Measurements from ENCODE around the gene CLDN3. TPM values are rescaled to one million over a fixed set of nuclear protein-coding genes. Genes with fewer than 3 reads are reported as not detected.
A peak's percentile ranks its signal among the peaks of the same experiment; 100 is the strongest.

Gene CLDN3
- total and polyA plus RNA-seq, 9 of the 15 experiments (the other 6 are each of a cell fraction or from before 2014, with no cell fraction given), result 0.29 TPM; not detected in 8

- Histone ChIP-seq H3K9me3 (replicated peaks; ENCODE audit: control insufficient read depth, insufficient read depth, low read depth, low read length) (no peaks in the 10 kb centered on the region), H3K79me2 (ENCODE audit: control insufficient read depth, insufficient read depth, low read length) (no peaks in the 10 kb centered on the region), H2AFZ (ENCODE audit: low read depth, low read length) (no peak overlapping the region), H3K4me3 (no peak overlapping the region), H3K4me2 (ENCODE audit: insufficient read depth, low read length) (no peak overlapping the region), H3K36me3 (ENCODE audit: control insufficient read depth, insufficient read depth, low read length) (no peaks in the 10 kb centered on the region), H3K4me1 (replicated peaks in 1 of 2; ENCODE audit: control insufficient read depth in 2 of 2, insufficient read depth in 2 of 2, low read length in 2 of 2) (peaks cover 7 to 15% of the 10 kb centered on the region in 2 experiments; a peak in 4 of 5 replicates), H3K27me3 (ENCODE audit: control insufficient read depth in 2 of 2, insufficient read depth in 2 of 2, low read length in 2 of 2) (no peaks in the 10 kb centered on the region), H4K20me1 (replicated peaks; ENCODE audit: control insufficient read depth, insufficient read depth, low read length) (0 out of 2 replicates have a peak, but pooled peaks cover 6% of the 10 kb centered on the region), H3K27ac (ENCODE audit: extremely low read depth, low read depth, low read length) (no peak overlapping the region), H3K9me1 (ENCODE audit: control insufficient read depth, insufficient read depth, low read length) (no peaks in the 10 kb centered on the region), H3K9ac (ENCODE audit: insufficient read depth in 1 of 2, low read depth in 2 of 2, low read length in 2 of 2) (no peak overlapping the region)
- FAIRE-seq (no peak), ATAC-seq (no peak), DNase-seq (ENCODE audit: extremely low read depth in 1 of 4, low spot score in 3 of 4) (no peak)
- 0% methylated on average over 1 of the region's 1 CpG for WGBS (ENCODE audit: insufficient coverage, low coverage, missing lambda C conversion rate)
- ChIA-PET POLR2A (no interaction called here), CTCF (ENCODE audit: low intra/inter-chr PET ratio) (no interaction called here)
- intact Hi-C loops (cut with micrococcal nuclease) (no loop called here), in situ Hi-C loops (cut with MboI) (no loop called here)
- no TSS peak for BruUV-seq (replicated peaks)
- TF ChIP-seq SIRT6 (IDR thresholded peaks at IDR 0.05; ENCODE audit: low read depth, low read length) (no peak), ZEB2 (IDR thresholded peaks at IDR 0.05) (no peak), ARID2 (IDR thresholded peaks at IDR 0.05) (0 out of 2 replicates have a peak, but pooled peaks have one; percentile 8), MTA2 (IDR thresholded peaks at IDR 0.05; ENCODE audit: low read depth) (0 out of 2 replicates have a peak, but pooled peaks have one; percentile 37), CBX1 (IDR thresholded peaks at IDR 0.05; ENCODE audit: low read depth) (no peak), ATF1 (CRISPR knock-in tag; IDR thresholded peaks at IDR 0.05) (no peak), ATF1 (tag; IDR thresholded peaks at IDR 0.05) (no peak), SNIP1 (IDR thresholded peaks at IDR 0.05; ENCODE audit: low read depth) (0 out of 2 replicates have a peak, but pooled peaks have one; percentile 55), CREB5 (CRISPR knock-in tag; IDR thresholded peaks at IDR 0.05) (no peak), HDAC1 (IDR thresholded peaks at IDR 0.05) (peak in 1 of 2 experiments; percentile 35; a peak in 1 of 4 replicates), MTA1 (IDR thresholded peaks at IDR 0.05; ENCODE audit: borderline replicate concordance) (peak; percentile 88), E2F1 (CRISPR knock-in tag; IDR thresholded peaks at IDR 0.05) (no peak), NKRF (IDR thresholded peaks at IDR 0.05; ENCODE audit: borderline replicate concordance) (0 out of 2 replicates have a peak, but pooled peaks have one; percentile 32), ATF4 (CRISPR knock-in tag; IDR thresholded peaks at IDR 0.05) (no peak), ARNT (IDR thresholded peaks at IDR 0.05) (0 out of 4 replicates have a peak, but pooled peaks of 1 of the 2 experiments have one; percentile 17), ZNF133 (CRISPR knock-in tag; IDR thresholded peaks at IDR 0.05) (no peak), FOXJ3 (CRISPR knock-in tag; IDR thresholded peaks at IDR 0.05) (no peak), ASH1L (IDR thresholded peaks at IDR 0.05; ENCODE audit: borderline replicate concordance, low read depth, partially characterized antibody) (peak; percentile 34)
Observed at GRCh38 chr7:73762659-73762999, 7.4 kb downstream of the CLDN3 start.
